B cell (primary cell): ENCODE results near the gene CHADL. TPM values are rescaled to one million over a fixed set of nuclear protein-coding genes. Genes with fewer than 3 reads are reported as not detected.

Experiments used
- ATAC-seq: fragments of 200-7000 bp; cut with Tn5 transposase; one replicate; pipeline ENCODE4 v1.10.0; 2021; ENCODE audit warnings: low read depth, mild to moderate bottlenecking, moderate number of reproducible peaks, moderate library complexity
- CTCF ChIA-PET: fragments of 350-600 bp; sonication (Branson Sonifier 250); formaldehyde crosslinking; loops from one replicate; lab custom pipeline; 2021; ENCODE audit warnings: antibody characterized with exemption, inconsistent platforms; lab: Charles Lee
- POLR2A ChIA-PET: fragments of 350-600 bp; sonication (Branson Sonifier 250); formaldehyde crosslinking; loops from one replicate; lab custom pipeline; 2021; ENCODE audit warnings: antibody characterized with exemption; lab: Charles Lee
- DNase-seq: peaks from one replicate; pipeline ENCODE4 v3.0.0; 2013
- H2AFZ ChIP-seq: 2 replicates; pipeline ENCODE4 v1.6.1; 2012; ENCODE audit warnings: mild to moderate bottlenecking, low read depth, low read length; ENCODE audit not compliant: insufficient read depth, poor library complexity, severe bottlenecking
- H3K27ac ChIP-seq, 2 donors: 1 replicate in 1 of 2; 2 replicates in 1 of 2; pipeline ENCODE4 v1.5.1; 2012 to 2013; ENCODE audit warnings: low read length in 2 of 2, mild to moderate bottlenecking in 2 of 2, moderate library complexity in 1 of 2
- H3K27me3 ChIP-seq, 4 experiments: fragments of 200-600 bp in 1 of 4; sonication (generic) in 1 of 4; replicated peaks in 1 of 4; 1 replicate in 2 of 4; 2 replicates in 2 of 4; pipeline versions ENCODE4 v1.6.1 to v1.7.0; 2013 to 2016; ENCODE audit warnings: low read length in 3 of 4, mild to moderate bottlenecking in 2 of 4, mixed read lengths in 1 of 4, moderate library complexity in 1 of 4; ENCODE audit not compliant: insufficient read depth in 4 of 4, control insufficient read depth in 3 of 4; ENCODE audit errors: control extremely low read depth in 1 of 4
- H3K36me3 ChIP-seq, 2 experiments: replicated peaks in 1 of 2; 1 replicate in 1 of 2; 2 replicates in 1 of 2; pipeline versions ENCODE4 v1.6.1 to v1.7.1; 2013; ENCODE audit warnings: low read length in 1 of 2; ENCODE audit not compliant: insufficient read depth in 2 of 2, control insufficient read depth in 1 of 2; ENCODE audit errors: control extremely low read depth in 1 of 2, extremely low read depth in 1 of 2
- H3K4me1 ChIP-seq, 2 donors: fragments of 200-600 bp in 1 of 2; sonication (generic) in 1 of 2; 1 replicate in 1 of 2; 2 replicates in 1 of 2; pipeline versions ENCODE4 v1.5.1 to v1.6.1; 2013 to 2017; ENCODE audit warnings: low read length in 2 of 2; ENCODE audit not compliant: control insufficient read depth in 2 of 2, insufficient read depth in 2 of 2
- H3K4me2 ChIP-seq: replicated peaks from 2 replicates; pipeline ENCODE3; 2012; ENCODE audit warnings: mild to moderate bottlenecking, low read depth, low read length; ENCODE audit not compliant: poor library complexity, severe bottlenecking
- H3K4me3 ChIP-seq, 5 experiments: fragments of 200-600 bp in 1 of 5; sonication (generic) in 1 of 5; 1 replicate in 3 of 5; 2 replicates in 2 of 5; pipeline versions ENCODE4 v1.5.1 to v1.7.0; 2011 to 2016; ENCODE audit warnings: low read length in 4 of 5, mild to moderate bottlenecking in 4 of 5, low read depth in 2 of 5, control low read depth in 1 of 5, moderate library complexity in 1 of 5; ENCODE audit not compliant: insufficient read depth in 1 of 5; ENCODE audit errors: control extremely low read depth in 1 of 5, extremely low read depth in 1 of 5
- H3K79me2 ChIP-seq: fragments of 200-600 bp; sonication (generic); one replicate; pipeline ENCODE4 v1.6.0; 2016; ENCODE audit warnings: low read length; ENCODE audit not compliant: control insufficient read depth, insufficient read depth
- H3K9ac ChIP-seq: fragments of 200-600 bp; sonication (generic); 2 replicates; pipeline ENCODE4 v1.6.1; 2017; ENCODE audit warnings: mild to moderate bottlenecking, low read length, moderate library complexity
- H3K9me3 ChIP-seq, 3 donors: one replicate each; pipeline versions ENCODE4 v1.6.1 to v1.7.1; 2013; ENCODE audit warnings: low read length in 2 of 3; ENCODE audit not compliant: control insufficient read depth in 2 of 3, insufficient read depth in 1 of 3; ENCODE audit errors: control extremely low read depth in 1 of 3
- H4K20me1 ChIP-seq: 2 replicates; pipeline ENCODE4 v1.6.0; 2012; ENCODE audit warnings: mild to moderate bottlenecking, low read length; ENCODE audit not compliant: insufficient read depth, control insufficient read depth, poor library complexity, severe bottlenecking
- H3K27ac Mint-ChIP-seq: one replicate; pipeline ENCODE4 v1.8.0; 2021; ENCODE audit warnings: mixed read lengths
- H3K27me3 Mint-ChIP-seq: one replicate; pipeline ENCODE4 v1.8.0; 2021; ENCODE audit warnings: mixed read lengths
- H3K4me1 Mint-ChIP-seq: one replicate; pipeline ENCODE4 v1.8.0; 2021; ENCODE audit warnings: mixed read lengths
- H3K4me3 Mint-ChIP-seq: one replicate; pipeline ENCODE4 v1.8.0; 2021; ENCODE audit warnings: mixed read lengths
- H3K9me3 Mint-ChIP-seq: one replicate; pipeline ENCODE4 v1.8.0; 2022; ENCODE audit warnings: mixed read lengths; ENCODE audit not compliant: insufficient read depth
- CTCF ChIP-seq: fragments of 200-600 bp; IDR thresholded peaks from one replicate; pipeline ENCODE4 v1.8.0; 2022; ENCODE audit warnings: antibody characterized with exemption, mild to moderate bottlenecking
- EZH2 ChIP-seq: IDR thresholded peaks from 2 replicates; pipeline ENCODE4 v1.6.1; 2012; ENCODE audit warnings: borderline replicate concordance, low read depth, mild to moderate bottlenecking, moderate library complexity, low read length; ENCODE audit not compliant: insufficient read depth, poor library complexity, severe bottlenecking
- WGBS: methylation state at CpG from one replicate; pipeline ENCODE4 v1.1.5; 2013; ENCODE audit warnings: missing lambda C conversion rate; ENCODE audit not compliant: insufficient coverage; 5-methylcytosine and 5-hydroxymethylcytosine counted together
- intact Hi-C: fragments of 100-400 bp; cut with micrococcal nuclease; formaldehyde crosslinking; loops from one replicate; pipeline ENCODE4 v1.10.0; 2022
- polyA plus RNA-seq: library from polyadenylated mRNA; depleted of rRNA; stranded (reverse); fragments of >200 nt; gene quantifications from 2 replicates; pipeline ENCODE4 v1.2.3, GENCODE V29; 2012
- total RNA-seq, 2 donors: library from RNA; stranded (reverse); fragments of 120-200 nt in 1 of 2; gene quantifications; 1 replicate in 1 of 2; 2 replicates in 1 of 2; pipeline versions ENCODE4 v1.2.3 to v1.2.4, GENCODE V29; 2013 to 2022

The CHADL gene
- total and polyA plus RNA-seq, 2 donors (not counting 1 experiment from before 2014, with no cell fraction given), result 0.07 to 0.59 TPM

GRCh38 chr22:41242396-41243117 is 1.8 kb upstream of the CHADL start:
- H3K36me3 ChIP-seq, result peaks cover 0 to 10% of the 10 kb centered on the region in 2 experiments
- ChIA-PET CTCF (interaction anchor here (2.0 kb wide), 1 partner anchor 320 kb away, joined by 4 read pairs; no protein-coding TSS in a partner anchor), POLR2A (no interaction called here)
- TF ChIP-seq CTCF, result no peak
- WGBS, result 97% methylated on average over 17 of the region's 18 CpGs
- H3K79me2 ChIP-seq, result no peaks in the 10 kb centered on the region
- H3K4me3 ChIP-seq, result no peak overlapping the region
- no peaks in the 10 kb centered on the region for H3K9me3 ChIP-seq
- Mint-ChIP-seq H3K27ac (no peak overlapping the region), H3K4me3 (no peak overlapping the region), H3K4me1 (peaks cover 3% of the 10 kb centered on the region), H3K27me3 (no peaks in the 10 kb centered on the region), H3K9me3 (no peaks in the 10 kb centered on the region)
- intact Hi-C loops, result no loop called here
- H3K27ac ChIP-seq, result no peak overlapping the region
- H3K27me3 ChIP-seq, result no peaks in the 10 kb centered on the region
- no peak for ATAC-seq
- H3K4me2 ChIP-seq, result no peak overlapping the region
- no peak overlapping the region for H2AFZ ChIP-seq
- no peaks in the 10 kb centered on the region for H4K20me1 ChIP-seq
- DNase-seq, result no peak
- no peak overlapping the region for H3K9ac ChIP-seq
- no peaks in the 10 kb centered on the region for H3K4me1 ChIP-seq

GRCh38 chr22:41241133-41241676 is 474 bp upstream of the CHADL start:
- Histone ChIP-seq H3K27me3 (no peaks in the 10 kb centered on the region), H3K9ac (no peak overlapping the region), H3K4me1 (peaks cover 5 to 10% of the 10 kb centered on the region in 2 donors), H3K4me3 (no peak overlapping the region), H3K27ac (no peak overlapping the region), H3K79me2 (no peaks in the 10 kb centered on the region), H4K20me1 (no peaks in the 10 kb centered on the region), H3K36me3 (peaks cover 0 to under 1% of the 10 kb centered on the region in 2 experiments), H3K4me2 (no peak overlapping the region), H3K9me3 (no peaks in the 10 kb centered on the region), H2AFZ (no peak overlapping the region)
- Mint-ChIP-seq H3K27me3 (no peaks in the 10 kb centered on the region), H3K9me3 (no peaks in the 10 kb centered on the region), H3K4me3 (no peak overlapping the region), H3K4me1 (peaks cover 7% of the 10 kb centered on the region), H3K27ac (no peak overlapping the region)
- POLR2A ChIA-PET, result interaction anchor here (0.5 kb wide), 1 partner anchor 297 kb away, joined by 4 read pairs; no protein-coding TSS in a partner anchor
- DNase-seq (no peak), ATAC-seq (no peak)
- WGBS, result 93% methylated on average over 3 of the region's 7 CpGs
- CTCF ChIA-PET, result no interaction called here
- intact Hi-C loops, result no loop called here
- TF ChIP-seq CTCF (no peak), EZH2 (no peak)
